ENCODE data around the gene ZNF839.

ZNF839 gene

GRCh38 chr14:102389246-102389645, 69.7 kb downstream of the ZNF839 start:
- no peak for DNase-seq

GRCh38 chr14:102390064-102390855, 70.7 kb downstream of the ZNF839 start:
- no peak for DNase-seq
